H1 (cell line): Measurements from ENCODE around the gene TAC4.

ENCODE experiments used
- ASH2L ChIP-seq: fragments of 200-600, 300-600 bp; sonication (generic); IDR thresholded peaks from one replicate; pipeline ENCODE4 v1.7.1; 2017; ENCODE audit warnings: low read length
- CHD2 ChIP-seq: IDR thresholded peaks from 2 replicates; pipeline ENCODE4 v1.6.1; 2012; ENCODE audit warnings: low read length, improper control_type of control experiment
- CREB1 ChIP-seq: IDR thresholded peaks from 2 replicates; pipeline ENCODE4 v1.6.1; 2012; ENCODE audit warnings: inconsistent platforms
- EP300 ChIP-seq, 2 experiments: IDR thresholded peaks; 1 replicate in 1 of 2; 2 replicates in 1 of 2; pipeline ENCODE4 v1.6.1; 2011 to 2012; ENCODE audit warnings: low read depth in 2 of 2, low read length in 2 of 2, mild to moderate bottlenecking in 2 of 2, borderline replicate concordance in 1 of 2, inconsistent platforms in 1 of 2, moderate library complexity in 1 of 2
- JUND ChIP-seq: IDR thresholded peaks from 2 replicates; pipeline ENCODE4 v1.6.1; 2011; ENCODE audit warnings: mild to moderate bottlenecking, improper control_type of control experiment, low read length
- NRF1 ChIP-seq: IDR thresholded peaks from 2 replicates; pipeline ENCODE4 v1.6.1; 2011; ENCODE audit warnings: mild to moderate bottlenecking, low read depth, low read length, improper control_type of control experiment
- PHF8 ChIP-seq: fragments of 200-600 bp; sonication (generic); conservative IDR thresholded peaks from 2 replicates; pipeline ENCODE4 v1.7.1; 2012; ENCODE audit warnings: low read depth, mild to moderate bottlenecking, inconsistent platforms, low read length, moderate library complexity
- POLR2A ChIP-seq, 2 experiments: IDR thresholded peaks; 1 replicate in 1 of 2; 2 replicates in 1 of 2; pipeline ENCODE4 v1.6.1; 2011; ENCODE audit warnings: low read depth in 2 of 2, low read length in 2 of 2, mild to moderate bottlenecking in 2 of 2; ENCODE audit errors: control extremely low read depth in 1 of 2
- RAD21 ChIP-seq, 2 experiments: IDR thresholded peaks in 1 of 2; conservative IDR thresholded peaks in 1 of 2; 2 replicates each; pipeline ENCODE4 v1.6.1; 2011; ENCODE audit warnings: low read depth in 2 of 2, low read length in 2 of 2, improper control_type of control experiment in 1 of 2, inconsistent platforms in 1 of 2, mild to moderate bottlenecking in 1 of 2, moderate library complexity in 1 of 2
- RFX5 ChIP-seq: IDR thresholded peaks from 2 replicates; pipeline ENCODE4 v1.6.1; 2011; ENCODE audit warnings: low read depth, low read length, improper control_type of control experiment, borderline replicate concordance
- TF ChIP-seq, protein P1 (sequence below): IDR thresholded peaks from 2 replicates; pipeline ENCODE4 v1.6.1; 2011; ENCODE audit warnings: low read length, improper control_type of control experiment
- TF ChIP-seq, protein P2 (sequence below), 3 experiments: IDR thresholded peaks; 1 replicate in 2 of 3; 2 replicates in 1 of 3; pipeline versions ENCODE4 v1.5.1 to v1.6.1; 2011; ENCODE audit warnings: low read length in 3 of 3, mild to moderate bottlenecking in 3 of 3, inconsistent platforms in 2 of 3, low read depth in 1 of 3, moderate library complexity in 1 of 3; ENCODE audit not compliant: insufficient read depth in 1 of 3; ENCODE audit errors: control extremely low read depth in 1 of 3

DNA sequence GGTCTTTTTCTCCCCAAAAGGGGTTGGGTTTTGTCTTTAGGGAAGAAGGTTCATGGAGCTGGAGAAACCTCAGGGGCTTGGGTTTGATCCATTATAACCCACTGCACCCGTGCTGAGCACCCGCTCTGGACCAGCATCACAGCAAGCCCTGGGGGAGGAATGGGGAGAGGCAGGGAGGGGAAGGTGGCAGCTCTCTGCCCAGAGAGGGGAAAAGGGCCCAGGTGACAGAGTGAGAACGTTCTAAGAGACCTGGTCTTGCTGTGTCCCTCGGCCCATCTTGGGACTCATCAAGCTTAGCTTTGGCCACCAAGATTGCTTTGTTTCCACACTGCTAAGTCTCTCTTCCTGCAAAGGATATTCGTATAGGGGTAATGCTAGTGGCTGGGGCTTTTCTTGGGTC lies 38.2 kb upstream of the TAC4 start:
- TF ChIP-seq RAD21 (IDR thresholded peaks at IDR 0.05 in 1 of 2, conservative IDR thresholded peaks at IDR 0.05 in 1 of 2; ENCODE audit: low read depth in 2 of 2, low read length in 2 of 2) (no peak), JUND (no peak), RFX5 (no peak), POLR2A (IDR thresholded peaks at IDR 0.05; ENCODE audit: control extremely low read depth in 1 of 2, low read depth in 2 of 2, low read length in 2 of 2) (no peak), EP300 (IDR thresholded peaks at IDR 0.05; ENCODE audit: borderline replicate concordance in 1 of 2, low read depth in 2 of 2, low read length in 2 of 2) (no peak), CREB1 (no peak), PHF8 (no peak), NRF1 (no peak), CHD2 (no peak), ASH2L (no peak)
- TF ChIP-seq, protein P1, sequence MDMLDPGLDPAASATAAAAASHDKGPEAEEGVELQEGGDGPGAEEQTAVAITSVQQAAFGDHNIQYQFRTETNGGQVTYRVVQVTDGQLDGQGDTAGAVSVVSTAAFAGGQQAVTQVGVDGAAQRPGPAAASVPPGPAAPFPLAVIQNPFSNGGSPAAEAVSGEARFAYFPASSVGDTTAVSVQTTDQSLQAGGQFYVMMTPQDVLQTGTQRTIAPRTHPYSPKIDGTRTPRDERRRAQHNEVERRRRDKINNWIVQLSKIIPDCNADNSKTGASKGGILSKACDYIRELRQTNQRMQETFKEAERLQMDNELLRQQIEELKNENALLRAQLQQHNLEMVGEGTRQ = no peak
- TF ChIP-seq, protein P2, sequence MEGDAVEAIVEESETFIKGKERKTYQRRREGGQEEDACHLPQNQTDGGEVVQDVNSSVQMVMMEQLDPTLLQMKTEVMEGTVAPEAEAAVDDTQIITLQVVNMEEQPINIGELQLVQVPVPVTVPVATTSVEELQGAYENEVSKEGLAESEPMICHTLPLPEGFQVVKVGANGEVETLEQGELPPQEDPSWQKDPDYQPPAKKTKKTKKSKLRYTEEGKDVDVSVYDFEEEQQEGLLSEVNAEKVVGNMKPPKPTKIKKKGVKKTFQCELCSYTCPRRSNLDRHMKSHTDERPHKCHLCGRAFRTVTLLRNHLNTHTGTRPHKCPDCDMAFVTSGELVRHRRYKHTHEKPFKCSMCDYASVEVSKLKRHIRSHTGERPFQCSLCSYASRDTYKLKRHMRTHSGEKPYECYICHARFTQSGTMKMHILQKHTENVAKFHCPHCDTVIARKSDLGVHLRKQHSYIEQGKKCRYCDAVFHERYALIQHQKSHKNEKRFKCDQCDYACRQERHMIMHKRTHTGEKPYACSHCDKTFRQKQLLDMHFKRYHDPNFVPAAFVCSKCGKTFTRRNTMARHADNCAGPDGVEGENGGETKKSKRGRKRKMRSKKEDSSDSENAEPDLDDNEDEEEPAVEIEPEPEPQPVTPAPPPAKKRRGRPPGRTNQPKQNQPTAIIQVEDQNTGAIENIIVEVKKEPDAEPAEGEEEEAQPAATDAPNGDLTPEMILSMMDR (IDR thresholded peaks at IDR 0.05; ENCODE audit: control extremely low read depth in 1 of 3, insufficient read depth in 1 of 3, low read depth in 1 of 3, low read length in 3 of 3) = no peak
